Measurements from ENCODE around the gene ZFHX3.

ZFHX3 gene

DNA sequence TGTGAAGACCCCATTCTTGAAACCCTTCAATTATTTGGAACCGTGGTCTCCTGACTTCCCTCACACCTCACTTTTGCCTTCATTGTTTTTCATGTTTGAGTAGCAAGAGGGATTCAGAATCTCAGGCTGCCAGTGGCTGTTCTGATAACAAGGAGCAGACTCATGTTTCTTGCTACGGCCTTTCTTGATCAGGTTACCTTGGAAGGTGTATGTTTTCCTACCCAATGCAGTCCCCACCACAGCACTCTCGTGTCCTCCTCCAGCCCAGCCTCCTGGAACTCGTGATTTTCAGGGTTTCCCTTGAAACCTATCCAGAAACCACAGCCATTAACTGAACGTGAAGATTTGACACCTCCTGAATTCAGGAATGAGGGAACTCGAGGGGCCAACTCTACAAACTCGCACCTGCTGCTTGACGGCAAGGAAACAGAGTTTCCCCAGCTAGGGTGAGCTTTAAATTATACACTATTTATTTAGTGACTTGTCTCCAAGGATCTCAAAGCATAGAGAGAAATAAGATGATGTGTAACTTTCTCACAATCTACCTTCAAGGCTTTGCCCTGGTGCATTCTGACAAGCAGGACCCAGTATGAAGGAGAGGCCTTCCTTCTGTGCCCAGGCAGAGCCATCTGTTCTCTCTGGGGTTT, 1.6 kb downstream of the ZFHX3 start:
- TF ChIP-seq, protein P1, sequence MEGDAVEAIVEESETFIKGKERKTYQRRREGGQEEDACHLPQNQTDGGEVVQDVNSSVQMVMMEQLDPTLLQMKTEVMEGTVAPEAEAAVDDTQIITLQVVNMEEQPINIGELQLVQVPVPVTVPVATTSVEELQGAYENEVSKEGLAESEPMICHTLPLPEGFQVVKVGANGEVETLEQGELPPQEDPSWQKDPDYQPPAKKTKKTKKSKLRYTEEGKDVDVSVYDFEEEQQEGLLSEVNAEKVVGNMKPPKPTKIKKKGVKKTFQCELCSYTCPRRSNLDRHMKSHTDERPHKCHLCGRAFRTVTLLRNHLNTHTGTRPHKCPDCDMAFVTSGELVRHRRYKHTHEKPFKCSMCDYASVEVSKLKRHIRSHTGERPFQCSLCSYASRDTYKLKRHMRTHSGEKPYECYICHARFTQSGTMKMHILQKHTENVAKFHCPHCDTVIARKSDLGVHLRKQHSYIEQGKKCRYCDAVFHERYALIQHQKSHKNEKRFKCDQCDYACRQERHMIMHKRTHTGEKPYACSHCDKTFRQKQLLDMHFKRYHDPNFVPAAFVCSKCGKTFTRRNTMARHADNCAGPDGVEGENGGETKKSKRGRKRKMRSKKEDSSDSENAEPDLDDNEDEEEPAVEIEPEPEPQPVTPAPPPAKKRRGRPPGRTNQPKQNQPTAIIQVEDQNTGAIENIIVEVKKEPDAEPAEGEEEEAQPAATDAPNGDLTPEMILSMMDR (IDR thresholded peaks at IDR 0.05) = no peak
- H3K9me3 ChIP-seq = no peaks in the 10 kb centered on the region
- H3K27ac ChIP-seq = peak overlapping the region; percentile 99
- H3K4me1 ChIP-seq = peaks cover 0 to 87% (median 71%) of the 10 kb centered on the region in 4 donors
- DNase-seq = peak in 1 of 2 donors; percentile 18
- intact Hi-C loops (cut with DNase I; ENCODE audit: low total_unique reads) = loop anchor here (10.0 kb wide), 1 partner anchor 62 kb away; no protein-coding TSS in a partner anchor
- peak overlapping the region; percentile 78 to 94 for H3K4me3 ChIP-seq
- no peaks in the 10 kb centered on the region for H3K36me3 ChIP-seq
- H3K27me3 ChIP-seq = no peaks in the 10 kb centered on the region

DNA sequence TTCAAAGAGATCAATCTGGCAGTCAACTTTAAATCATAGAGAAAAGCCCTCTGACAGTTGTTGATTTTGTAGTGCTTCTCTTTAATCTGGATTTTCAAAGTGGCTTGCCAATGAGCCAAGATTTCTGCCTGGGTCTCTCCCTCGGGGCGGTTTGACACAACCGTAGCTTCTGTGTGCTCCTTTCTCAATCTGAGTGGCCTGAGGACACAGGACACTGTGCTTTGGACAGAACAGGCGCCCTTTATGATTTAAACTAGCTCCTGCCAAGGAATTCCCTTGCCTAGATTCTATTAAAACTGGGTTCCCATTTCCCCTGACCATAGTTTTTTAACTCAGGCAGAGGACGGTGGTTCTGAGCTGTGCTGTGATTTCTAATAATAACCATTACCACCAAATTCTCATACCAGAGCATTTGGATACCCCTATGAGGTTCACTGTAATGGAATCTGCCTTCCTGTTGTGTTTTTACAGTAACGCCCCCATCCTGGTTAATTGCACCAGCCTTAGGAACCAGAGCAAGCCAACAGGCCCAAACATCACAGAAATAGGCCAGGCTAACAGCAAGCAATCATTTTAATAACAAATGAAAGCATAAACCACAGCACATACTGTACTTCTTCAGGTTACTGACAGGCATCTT, 4.0 kb downstream of the ZFHX3 start:
- TF ChIP-seq, protein P1 (IDR thresholded peaks at IDR 0.05) = no peak
- DNase-seq = peak; percentile 15 to 70
- peak overlapping the region; percentile 99 for H3K27ac ChIP-seq
- H3K4me3 ChIP-seq = peak overlapping the region; percentile 5 to 20
- H3K36me3 ChIP-seq = no peaks in the 10 kb centered on the region
- H3K4me1 ChIP-seq = peaks cover 0 to 86% (median 66%) of the 10 kb centered on the region in 4 donors
- no peaks in the 10 kb centered on the region for H3K9me3 ChIP-seq
- no peaks in the 10 kb centered on the region for H3K27me3 ChIP-seq
- intact Hi-C loops (cut with DNase I; ENCODE audit: low total_unique reads) = loop anchor here (10.0 kb wide), 1 partner anchor 59 kb away; no protein-coding TSS in a partner anchor

DNA sequence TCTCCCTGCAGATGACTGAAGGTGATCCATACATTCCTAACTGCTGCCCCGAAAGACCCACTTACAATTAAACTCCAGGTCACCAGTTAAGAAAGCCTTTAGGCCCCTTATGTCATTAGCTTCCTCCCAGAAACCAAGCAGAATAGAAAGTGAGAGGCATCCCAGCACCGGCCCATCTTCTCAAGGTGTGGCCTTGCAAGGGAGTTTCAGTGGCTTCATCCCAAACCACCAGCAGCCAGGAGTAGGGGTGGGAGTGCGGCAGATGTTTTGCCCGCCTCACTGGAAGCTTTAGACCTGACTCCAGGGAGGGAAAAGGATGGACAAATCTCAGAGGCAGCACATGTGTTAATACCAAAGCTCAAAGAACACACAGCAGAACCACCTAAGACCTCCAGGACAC, 5.1 kb downstream of the ZFHX3 start:
- Histone ChIP-seq H3K36me3 (no peaks in the 10 kb centered on the region), H3K9me3 (no peaks in the 10 kb centered on the region), H3K27ac (peak overlapping the region; percentile 99), H3K4me1 (peaks cover 0 to 94% (median 68%) of the 10 kb centered on the region in 4 donors), H3K27me3 (no peaks in the 10 kb centered on the region), H3K4me3 (no peak overlapping the region)
- peak in 1 of 2 donors; percentile 16 for DNase-seq
- intact Hi-C loops (cut with DNase I; ENCODE audit: low total_unique reads) = loop anchor here (10.0 kb wide), 1 partner anchor 58 kb away; no protein-coding TSS in a partner anchor
- TF ChIP-seq, protein P1 (IDR thresholded peaks at IDR 0.05) = no peak

DNA sequence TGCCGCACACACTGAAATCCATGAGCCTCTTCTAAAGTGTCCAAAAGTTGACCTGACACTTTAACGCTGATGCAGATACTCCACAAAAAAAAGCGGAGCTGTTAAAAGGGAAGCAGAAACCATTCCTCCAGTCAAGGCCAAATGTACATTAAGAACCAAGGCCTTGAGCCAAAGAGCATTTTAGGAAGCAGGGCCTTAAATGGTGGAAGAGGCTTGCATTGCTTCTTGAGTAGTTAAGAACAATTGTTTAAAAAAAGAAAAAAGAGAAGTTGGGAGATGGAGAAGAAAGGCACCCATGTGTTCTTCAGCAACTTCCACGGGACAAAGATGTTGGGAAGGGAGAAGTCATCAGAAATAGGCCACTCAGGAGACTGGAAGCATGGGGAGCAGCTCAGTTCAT, 6.3 kb downstream of the ZFHX3 start:
- Histone ChIP-seq H3K9me3 (no peaks in the 10 kb centered on the region), H3K36me3 (no peaks in the 10 kb centered on the region), H3K27ac (peak overlapping the region; percentile 99), H3K27me3 (no peaks in the 10 kb centered on the region), H3K4me3 (no peak overlapping the region), H3K4me1 (peaks cover 0 to 99% (median 74%) of the 10 kb centered on the region in 4 donors)
- TF ChIP-seq, protein P1 (IDR thresholded peaks at IDR 0.05) = no peak
- DNase-seq = no peak
- intact Hi-C loops (cut with DNase I; ENCODE audit: low total_unique reads) = loop anchor here (10.0 kb wide), 1 partner anchor 57 kb away; no protein-coding TSS in a partner anchor

DNA sequence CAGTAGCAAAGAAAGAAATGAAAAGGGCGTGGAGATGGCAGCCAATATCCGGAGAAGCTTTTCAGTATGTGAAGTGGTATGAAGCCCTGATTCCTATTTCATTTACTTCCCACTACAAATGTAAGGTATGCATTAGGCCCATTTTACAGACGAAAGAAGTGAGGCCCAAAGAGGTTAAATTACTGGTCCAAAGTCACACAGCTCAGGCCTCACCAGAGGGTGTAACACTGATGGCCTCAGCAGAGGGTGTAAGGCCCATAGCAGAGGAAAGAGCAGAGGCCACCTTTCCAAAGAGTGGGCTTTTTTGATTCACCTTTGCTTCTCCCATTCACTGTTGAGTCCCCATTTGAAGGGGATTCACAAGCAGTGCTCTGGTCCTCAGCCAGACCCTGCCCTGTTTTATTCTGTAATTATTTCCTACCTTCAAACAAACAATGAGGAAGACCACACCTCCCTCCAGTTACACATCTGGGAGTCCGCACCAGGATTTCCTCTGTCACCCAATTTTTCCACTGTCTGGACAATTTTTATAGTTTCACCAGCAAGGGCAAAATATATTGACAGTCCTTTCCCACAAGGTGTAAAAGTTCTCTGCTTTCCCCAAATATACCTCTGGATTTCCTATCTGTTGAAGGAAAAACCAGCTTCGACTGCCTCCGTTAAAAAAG, 7.1 kb downstream of the ZFHX3 start:
- peaks cover 0 to 99% (median 76%) of the 10 kb centered on the region in 4 donors for H3K4me1 ChIP-seq
- intact Hi-C loops (cut with DNase I; ENCODE audit: low total_unique reads) = loop anchor here (10.0 kb wide), 1 partner anchor 56 kb away; no protein-coding TSS in a partner anchor
- TF ChIP-seq, protein P1 (IDR thresholded peaks at IDR 0.05) = no peak

More for the DNA sequence above, 7.1 kb downstream of the ZFHX3 start:
- peak overlapping the region; percentile 99 for H3K27ac ChIP-seq
- H3K9me3 ChIP-seq = no peaks in the 10 kb centered on the region
- H3K4me3 ChIP-seq = no peak overlapping the region
- H3K36me3 ChIP-seq = no peaks in the 10 kb centered on the region
- no peaks in the 10 kb centered on the region for H3K27me3 ChIP-seq
- DNase-seq = peak; percentile 1 to 17
